ENCODE measurements around the gene FN3K. TPM values are rescaled to one million over a fixed set of nuclear protein-coding genes. Genes with fewer than 3 reads are reported as not detected.

FN3K gene
- total and polyA plus RNA-seq, 8 donors = 12.8 to 28.1 (median 20.5) TPM

DNA sequence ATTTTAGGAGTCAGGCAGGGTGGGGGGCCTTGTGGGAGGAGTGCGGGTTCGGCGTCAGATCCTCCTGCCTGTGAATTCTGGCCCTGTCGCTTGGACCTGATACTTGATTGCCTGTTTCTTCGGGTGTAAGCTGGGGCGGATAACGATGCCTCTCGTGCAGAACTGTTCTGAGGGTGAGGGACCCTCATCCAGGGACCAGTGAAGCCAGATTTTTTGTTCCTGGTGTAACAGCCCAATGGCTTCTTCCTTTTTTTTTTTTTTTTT lies 17.7 kb downstream of the FN3K start:
- H3K27ac ChIP-seq = no peak overlapping the region
- no peaks in the 10 kb centered on the region for H3K9me3 ChIP-seq
- no peak for DNase-seq
- no peak for ATAC-seq
- peaks cover 0 to 5% of the 10 kb centered on the region in 2 donors for H3K36me3 ChIP-seq
- intact Hi-C loops (cut with DNase I) = no loop called here
- H3K27me3 ChIP-seq = peaks cover 0 to 7% of the 10 kb centered on the region in 2 donors
- H3K4me3 ChIP-seq = peak overlapping the region; percentile 61 to 97
- TF ChIP-seq CTCF (IDR thresholded peaks at IDR 0.05) = no peak
- peaks cover 8 to 12% of the 10 kb centered on the region in 2 donors for H3K4me1 ChIP-seq

GRCh38 chr17:82754297-82755208 lies 19.1 kb downstream of the FN3K start:
- Histone ChIP-seq H3K4me1 (peaks cover 8 to 12% of the 10 kb centered on the region in 2 donors), H3K27me3 (peaks cover 0 to 7% of the 10 kb centered on the region in 2 donors), H3K27ac (no peak overlapping the region), H3K36me3 (peaks cover 0 to 5% of the 10 kb centered on the region in 2 donors), H3K4me3 (no peak overlapping the region), H3K9me3 (no peaks in the 10 kb centered on the region)
- no peak for ATAC-seq
- no peak for TF ChIP-seq CTCF (IDR thresholded peaks at IDR 0.05)
- no peak for DNase-seq
- intact Hi-C loops (cut with DNase I) = no loop called here

DNA sequence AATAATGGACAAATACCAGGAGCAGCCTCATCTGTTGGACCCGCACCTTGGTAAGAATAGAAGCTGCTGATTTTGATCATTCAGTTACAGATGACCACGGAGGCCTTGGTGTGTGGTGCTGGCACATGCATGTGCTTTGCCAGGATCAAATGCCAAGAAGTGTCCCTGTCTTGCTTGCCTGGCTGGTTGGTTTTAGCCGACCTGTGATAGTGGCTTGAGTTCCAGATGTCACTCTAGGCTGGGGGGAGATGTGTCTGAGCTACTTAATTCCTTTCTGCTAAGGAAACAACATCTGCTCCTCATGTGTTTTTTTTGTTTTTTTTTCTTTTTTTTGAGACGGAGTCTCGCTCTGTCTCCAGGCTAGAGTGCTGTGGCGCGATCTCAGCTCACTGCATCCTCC lies 20.8 kb downstream of the FN3K start:
- peaks cover 0 to 5% of the 10 kb centered on the region in 2 donors for H3K36me3 ChIP-seq
- H3K4me3 ChIP-seq = no peak overlapping the region
- H3K27ac ChIP-seq = no peak overlapping the region
- peaks cover 8 to 12% of the 10 kb centered on the region in 2 donors for H3K4me1 ChIP-seq
- H3K27me3 ChIP-seq = peaks cover 0 to 1% of the 10 kb centered on the region in 2 donors
- intact Hi-C loops (cut with DNase I) = no loop called here
- TF ChIP-seq CTCF (IDR thresholded peaks at IDR 0.05) = no peak
- no peaks in the 10 kb centered on the region for H3K9me3 ChIP-seq
- ATAC-seq (no peak), DNase-seq (no peak)

- no peaks in the 10 kb centered on the region for H3K4me1 ChIP-seq
- no peaks in the 10 kb centered on the region for H3K27me3 ChIP-seq
- no peak overlapping the region for H3K27ac ChIP-seq
- H3K9me3 ChIP-seq = no peaks in the 10 kb centered on the region
- H3K36me3 ChIP-seq = peaks cover 0 to 53% of the 10 kb centered on the region in 2 donors
- ATAC-seq = no peak
- no peak for TF ChIP-seq CTCF (IDR thresholded peaks at IDR 0.05)
- H3K4me3 ChIP-seq = no peak overlapping the region
- DNase-seq = peak in 1 of 4 donors; percentile 28
- intact Hi-C loops (cut with DNase I) = no loop called here
These were observed 30.0 kb downstream of the FN3K start for GRCh38 chr17:82765371-82765770.

DNA sequence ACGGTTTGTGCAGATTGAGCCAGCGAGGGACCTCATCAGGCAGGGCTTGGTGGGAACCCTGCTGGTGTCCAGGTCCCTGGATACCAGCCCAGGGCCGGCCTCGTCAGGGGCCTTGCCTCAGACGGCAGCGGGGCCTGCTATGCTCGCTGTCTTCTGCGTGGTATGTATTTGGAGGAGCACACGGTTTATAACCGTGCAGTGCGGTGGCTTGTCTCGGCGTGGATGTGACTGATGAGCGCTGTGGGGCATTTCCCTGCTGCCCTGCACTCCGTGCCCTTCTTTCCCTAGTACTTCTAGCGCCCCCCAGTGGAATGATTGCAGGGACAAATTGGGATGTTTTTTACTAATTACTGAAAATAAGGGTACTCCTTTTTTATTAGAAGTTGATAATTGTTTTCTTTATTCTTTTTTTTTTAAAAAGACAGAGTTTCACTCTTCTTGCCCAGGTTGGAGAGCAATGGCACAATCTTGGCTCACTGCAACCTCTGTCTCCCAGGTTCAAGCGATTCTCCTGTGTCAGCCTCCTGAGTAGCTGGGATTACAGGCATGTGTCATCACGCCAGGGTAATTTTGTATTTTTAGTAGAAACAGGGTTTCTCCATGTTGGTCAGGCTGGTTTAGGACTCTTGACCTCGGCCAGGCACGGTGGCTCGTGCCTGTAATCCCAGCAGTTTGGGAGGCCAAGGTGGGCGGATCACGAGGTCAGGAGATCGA lies 31.8 kb downstream of the FN3K start:
- intact Hi-C loops (cut with DNase I) = no loop called here
- H3K36me3 ChIP-seq = peaks cover 0 to 63% of the 10 kb centered on the region in 2 donors
- no peaks in the 10 kb centered on the region for H3K27me3 ChIP-seq
- DNase-seq = peak in 1 of 4 donors; percentile 42
- H3K4me3 ChIP-seq = no peak overlapping the region
- ATAC-seq = peak; percentile 77
- H3K9me3 ChIP-seq = no peaks in the 10 kb centered on the region
- H3K4me1 ChIP-seq = no peaks in the 10 kb centered on the region
- H3K27ac ChIP-seq = no peak overlapping the region
- peak; percentile 30 for TF ChIP-seq CTCF (IDR thresholded peaks at IDR 0.05)
